Astrocyte (in vitro differentiated cells and primary cell): Measurements from ENCODE around the gene PRSS8.

Experiments
- EZH2 ChIP-seq: IDR thresholded peaks from 2 replicates; pipeline ENCODE4 v1.6.1; 2012; ENCODE audit warnings: mild to moderate bottlenecking, low read length, inconsistent platforms; ENCODE audit not compliant: insufficient read depth
- TF ChIP-seq, protein P1 (sequence below): IDR thresholded peaks from 2 replicates; pipeline ENCODE4 v1.5.1; 2011; ENCODE audit warnings: low read depth, mild to moderate bottlenecking, inconsistent platforms, low read length, moderate library complexity; ENCODE audit not compliant: insufficient read depth

DNA sequence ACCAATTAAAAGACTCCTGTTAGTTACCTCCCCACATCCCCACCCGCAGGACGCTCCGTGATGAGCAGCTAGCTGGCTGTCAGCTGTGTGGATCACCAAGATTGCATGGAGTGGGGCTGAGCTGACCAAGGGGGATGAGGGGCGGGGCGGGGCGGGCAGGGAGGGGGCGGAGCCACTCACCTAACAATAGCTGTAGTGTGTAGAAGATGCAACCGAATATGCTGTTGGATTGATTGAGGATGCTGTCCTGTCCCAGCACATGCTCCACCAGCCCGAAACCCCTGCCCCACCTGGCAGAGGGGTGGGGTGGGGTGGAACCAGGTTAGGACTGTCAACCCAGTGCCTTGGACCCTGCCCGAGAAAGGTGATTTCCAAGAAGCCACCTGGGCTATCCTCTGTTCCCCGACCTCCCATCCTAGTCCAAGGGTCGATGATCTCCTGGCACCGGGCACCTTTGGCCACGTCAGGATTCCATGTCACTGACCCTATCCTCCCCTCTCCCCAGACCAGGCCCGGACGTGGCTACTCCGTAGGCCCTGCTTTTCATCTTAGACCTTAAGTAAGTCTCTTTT lies 42.3 kb downstream of the PRSS8 start:
- TF ChIP-seq, protein P1, sequence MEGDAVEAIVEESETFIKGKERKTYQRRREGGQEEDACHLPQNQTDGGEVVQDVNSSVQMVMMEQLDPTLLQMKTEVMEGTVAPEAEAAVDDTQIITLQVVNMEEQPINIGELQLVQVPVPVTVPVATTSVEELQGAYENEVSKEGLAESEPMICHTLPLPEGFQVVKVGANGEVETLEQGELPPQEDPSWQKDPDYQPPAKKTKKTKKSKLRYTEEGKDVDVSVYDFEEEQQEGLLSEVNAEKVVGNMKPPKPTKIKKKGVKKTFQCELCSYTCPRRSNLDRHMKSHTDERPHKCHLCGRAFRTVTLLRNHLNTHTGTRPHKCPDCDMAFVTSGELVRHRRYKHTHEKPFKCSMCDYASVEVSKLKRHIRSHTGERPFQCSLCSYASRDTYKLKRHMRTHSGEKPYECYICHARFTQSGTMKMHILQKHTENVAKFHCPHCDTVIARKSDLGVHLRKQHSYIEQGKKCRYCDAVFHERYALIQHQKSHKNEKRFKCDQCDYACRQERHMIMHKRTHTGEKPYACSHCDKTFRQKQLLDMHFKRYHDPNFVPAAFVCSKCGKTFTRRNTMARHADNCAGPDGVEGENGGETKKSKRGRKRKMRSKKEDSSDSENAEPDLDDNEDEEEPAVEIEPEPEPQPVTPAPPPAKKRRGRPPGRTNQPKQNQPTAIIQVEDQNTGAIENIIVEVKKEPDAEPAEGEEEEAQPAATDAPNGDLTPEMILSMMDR, result no peak
- TF ChIP-seq EZH2, result no peak
